Kidney (tissue), 22 donors: ENCODE data around the gene IL11. TPM values are rescaled to one million over a fixed set of nuclear protein-coding genes. Genes with fewer than 3 reads are reported as not detected.

Experiments
- DNase-seq, 5 donors: peaks; one replicate each; pipeline ENCODE4 v3.0.0-alpha.2; 2013 to 2020
- FAIRE-seq: peaks from 2 replicates; lab custom pipeline; 2012; peaks lifted over from hg19 to GRCh38; lab: Jason Lieb, UNC
- H3K27ac ChIP-seq, 2 donors: one replicate each; pipeline ENCODE4 v1.7.0; 2013; ENCODE audit warnings: low read depth in 2 of 2, low read length in 2 of 2, inconsistent platforms in 1 of 2
- H3K27me3 ChIP-seq: one replicate; pipeline ENCODE4 v1.7.1; 2013; ENCODE audit warnings: low read length, inconsistent platforms; ENCODE audit not compliant: control insufficient read depth, insufficient read depth
- H3K36me3 ChIP-seq, 3 donors: one replicate each; pipeline versions ENCODE4 v1.7.0 to v1.7.1; 2013; ENCODE audit warnings: low read length in 3 of 3, control low read depth in 1 of 3, inconsistent platforms in 1 of 3; ENCODE audit not compliant: insufficient read depth in 3 of 3, control insufficient read depth in 2 of 3
- H3K4me1 ChIP-seq, 3 donors: one replicate each; pipeline versions ENCODE4 v1.7.0 to v1.7.1; 2013; ENCODE audit warnings: low read length in 3 of 3, inconsistent platforms in 1 of 3, low read depth in 1 of 3; ENCODE audit not compliant: control insufficient read depth in 2 of 3, insufficient read depth in 2 of 3
- H3K4me3 ChIP-seq, 3 donors: one replicate each; pipeline versions ENCODE4 v1.7.0 to v1.8.1; 2013; ENCODE audit warnings: low read length in 3 of 3, control low read depth in 1 of 3, inconsistent platforms in 1 of 3
- H3K9ac ChIP-seq, 3 donors: one replicate each; pipeline versions ENCODE4 v1.7.0 to v1.7.1; 2013; ENCODE audit warnings: low read length in 3 of 3, control low read depth in 1 of 3, inconsistent platforms in 1 of 3
- H3K9me3 ChIP-seq, 3 donors: one replicate each; pipeline versions ENCODE4 v1.7.0 to v1.7.1; 2013; ENCODE audit warnings: low read length in 3 of 3, control low read depth in 1 of 3, inconsistent platforms in 1 of 3; ENCODE audit not compliant: control insufficient read depth in 2 of 3, insufficient read depth in 1 of 3
- intact Hi-C: fragments of 100-400 bp; cut with DNase I; formaldehyde crosslinking; loops from one replicate; pipeline ENCODE4 v1.11.1; 2022
- long read RNA-seq, 10 donors: library from polyadenylated mRNA in 1 of 10; unstranded in 1 of 10; transcript quantifications; one replicate each; pipeline ENCODE4 v2.0.0 and lab custom pipeline, GENCODE V29; 2021 to 2026
- polyA plus RNA-seq: library from polyadenylated mRNA; stranded (reverse); fragments of 350-450 nt; fragmentation: Illumina TruSeq; extraction: RNeasy Lipid Tissue Mini Kit (QIAGEN cat#74804); gene quantifications from one replicate; pipeline ENCODE4 v1.2.3, GENCODE V29; 2014; ENCODE audit warnings: low read depth, low replicate concordance; ENCODE audit not compliant: insufficient read depth
- total RNA-seq: library from RNA; stranded (reverse); fragmentation: NEBNext Ultra II Directional; extraction: Animal tissue kit (Norgen Biotek cat#: 25700); gene quantifications from one replicate; pipeline ENCODE4 v1.2.1, GENCODE V29; 2021
- TF ChIP-seq, protein P1 (sequence below): IDR thresholded peaks from 3 replicates; pipeline ENCODE4 v1.5.1; 2012; ENCODE audit warnings: mild to moderate bottlenecking, moderate library complexity, borderline replicate concordance; ENCODE audit not compliant: insufficient read depth; ENCODE audit errors: extremely low read depth
- donor health status: control.
- donor health status: control.
- donor health status: control.
- donor health status: control.
- donor health status: control.
- donor health status: DM: yes; HTN: yes; CAD: no.
- donor health status: Normal renal cell carcinoma (clear cell type).

Gene IL11
- total RNA-seq (0.47 TPM), polyA plus RNA-seq (0.37 TPM)
- long read RNA-seq, donor 1: 0 reads
- long read RNA-seq, donor 2: 0 reads
- long read RNA-seq, donor 3: 0 reads
- long read RNA-seq, donor 4: 0 reads
- long read RNA-seq, donor 5: 0 reads
- long read RNA-seq, donor 6: 0 reads
- long read RNA-seq, donor 7: 0 reads
- long read RNA-seq, donor 8, partial matches to known transcripts: 1,880 of 2,745 reads
- long read RNA-seq, donor 8, other reads (novel, unspliced or antisense): 865 of 2,745 reads
- long read RNA-seq, donor 9: 0 reads
- long read RNA-seq, donor 10: 0 reads

DNA sequence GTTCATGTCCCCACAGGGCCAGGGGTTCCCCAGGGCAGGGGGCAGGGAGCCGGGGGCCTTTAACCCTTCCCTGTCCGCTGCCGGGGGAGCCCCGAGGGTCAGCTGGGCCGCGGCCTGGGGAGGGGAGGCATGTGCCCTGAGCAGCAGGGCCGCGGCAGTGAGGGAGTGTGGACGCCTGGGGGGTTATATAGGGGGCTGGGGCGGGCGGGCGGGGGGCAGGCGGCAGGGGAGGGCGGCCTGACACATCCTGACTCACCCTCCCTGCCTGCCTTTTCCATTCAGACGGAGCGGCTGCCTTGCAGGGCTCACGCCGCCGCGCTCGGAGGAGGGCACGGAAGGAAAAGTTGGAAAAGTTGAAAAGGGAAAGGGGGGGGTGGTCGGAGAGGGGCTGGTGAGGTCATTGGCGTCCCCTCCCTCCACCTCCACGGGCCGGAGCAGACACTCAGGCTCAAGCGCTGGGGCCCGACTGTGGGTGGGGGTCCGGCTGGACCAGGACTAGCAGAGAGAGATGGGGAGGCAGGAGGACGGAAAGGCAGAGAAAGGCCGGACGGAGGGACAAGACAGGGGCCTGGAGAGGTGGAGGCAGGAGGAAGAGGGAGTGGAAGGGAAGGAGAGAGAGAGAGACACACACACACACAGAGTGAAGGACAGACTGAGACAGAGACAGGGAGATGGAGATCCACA is at the start of gene IL11:
TSS of gene IL11 (minus strand) at position 159 of the 684 bp plus-strand sequence. CDS start at position 6, 153 bp downstream.
- H3K9me3 ChIP-seq: no peaks in the 10 kb centered on the region
- peaks cover 0 to 2% (median 0%) of the 10 kb centered on the region in 3 donors for H3K4me1 ChIP-seq
- DNase-seq (peak in 1 of 5 donors; percentile 78), FAIRE-seq (no peak)
- intact Hi-C loops: no loop called here
- H3K9ac ChIP-seq: no peak within 1 kb of the TSS
- H3K4me3 ChIP-seq: no peak within 1 kb of the TSS
- TF ChIP-seq, protein P1, sequence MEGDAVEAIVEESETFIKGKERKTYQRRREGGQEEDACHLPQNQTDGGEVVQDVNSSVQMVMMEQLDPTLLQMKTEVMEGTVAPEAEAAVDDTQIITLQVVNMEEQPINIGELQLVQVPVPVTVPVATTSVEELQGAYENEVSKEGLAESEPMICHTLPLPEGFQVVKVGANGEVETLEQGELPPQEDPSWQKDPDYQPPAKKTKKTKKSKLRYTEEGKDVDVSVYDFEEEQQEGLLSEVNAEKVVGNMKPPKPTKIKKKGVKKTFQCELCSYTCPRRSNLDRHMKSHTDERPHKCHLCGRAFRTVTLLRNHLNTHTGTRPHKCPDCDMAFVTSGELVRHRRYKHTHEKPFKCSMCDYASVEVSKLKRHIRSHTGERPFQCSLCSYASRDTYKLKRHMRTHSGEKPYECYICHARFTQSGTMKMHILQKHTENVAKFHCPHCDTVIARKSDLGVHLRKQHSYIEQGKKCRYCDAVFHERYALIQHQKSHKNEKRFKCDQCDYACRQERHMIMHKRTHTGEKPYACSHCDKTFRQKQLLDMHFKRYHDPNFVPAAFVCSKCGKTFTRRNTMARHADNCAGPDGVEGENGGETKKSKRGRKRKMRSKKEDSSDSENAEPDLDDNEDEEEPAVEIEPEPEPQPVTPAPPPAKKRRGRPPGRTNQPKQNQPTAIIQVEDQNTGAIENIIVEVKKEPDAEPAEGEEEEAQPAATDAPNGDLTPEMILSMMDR: no peak
- H3K27me3 ChIP-seq: peaks cover 9% of the 10 kb centered on the region
- no peak within 1 kb of the TSS for H3K27ac ChIP-seq
- no peaks in the 10 kb centered on the region for H3K36me3 ChIP-seq

DNA sequence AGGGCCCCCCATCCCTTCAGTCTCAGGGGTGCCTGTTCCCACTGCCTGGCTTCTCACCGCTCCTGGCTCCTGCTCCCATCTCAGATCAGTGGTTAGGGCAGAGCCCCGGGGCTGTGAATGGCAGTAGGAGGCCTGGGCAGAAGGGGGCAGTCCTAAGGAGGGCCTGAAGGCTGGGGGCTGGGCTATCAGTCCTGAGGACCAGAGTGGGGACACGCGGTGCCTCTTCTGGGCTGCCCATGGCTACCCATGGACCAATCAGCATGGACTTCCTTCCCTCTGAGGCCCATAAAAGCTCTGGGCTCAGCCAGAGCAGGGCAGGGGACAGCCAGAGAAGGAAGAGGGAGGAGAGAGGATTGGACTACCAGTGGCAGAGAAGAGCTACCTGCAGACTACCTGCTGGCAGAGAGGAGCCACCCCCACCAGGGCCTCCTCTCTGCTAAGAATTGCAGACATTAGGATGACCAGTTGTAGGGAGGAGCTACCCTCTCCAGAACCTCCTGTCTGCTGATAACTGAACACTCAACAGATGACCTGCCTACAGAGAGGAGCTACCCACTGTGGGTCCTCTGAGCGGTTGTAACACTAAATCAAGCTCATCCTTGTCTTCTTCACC is 49.5 kb upstream of the IL11 start:
- FAIRE-seq: no peak
- no peak overlapping the region for H3K27ac ChIP-seq
- DNase-seq: no peak
- H3K9ac ChIP-seq: no peak overlapping the region
- intact Hi-C loops: loop anchor here (10.0 kb wide), 1 partner anchor 265 kb away; the partner anchor contains the start of gene TNNI3
- H3K9me3 ChIP-seq: no peaks in the 10 kb centered on the region
- no peaks in the 10 kb centered on the region for H3K27me3 ChIP-seq
- no peaks in the 10 kb centered on the region for H3K4me1 ChIP-seq
- H3K4me3 ChIP-seq: no peak overlapping the region
- TF ChIP-seq, protein P1: no peak
- H3K36me3 ChIP-seq: no peaks in the 10 kb centered on the region

DNA sequence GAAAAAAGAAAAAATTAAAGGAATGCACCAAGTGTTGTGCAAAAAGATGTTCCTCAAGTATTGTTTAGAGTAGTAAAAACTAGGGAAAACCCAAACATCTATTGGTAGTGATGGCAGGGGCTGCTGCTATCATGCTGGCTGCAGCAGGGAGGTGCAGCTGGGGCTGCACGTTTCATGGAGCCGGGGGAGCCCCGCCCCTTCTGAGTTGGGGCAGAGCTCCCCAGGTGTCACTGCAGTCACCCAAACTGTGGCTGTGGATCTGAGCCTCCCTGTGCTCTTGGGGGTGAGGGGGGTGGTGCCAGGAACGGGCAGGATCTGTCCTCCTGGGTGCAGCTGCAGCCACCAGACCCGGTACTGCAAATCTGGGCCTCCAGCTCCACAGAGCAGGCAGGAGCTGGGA is 48.8 kb upstream of the IL11 start:
- no peak for FAIRE-seq
- Histone ChIP-seq H3K27me3 (no peaks in the 10 kb centered on the region), H3K9me3 (no peaks in the 10 kb centered on the region), H3K36me3 (no peaks in the 10 kb centered on the region), H3K4me3 (no peak overlapping the region), H3K4me1 (no peaks in the 10 kb centered on the region), H3K9ac (no peak overlapping the region), H3K27ac (no peak overlapping the region)
- intact Hi-C loops: no loop called here
- no peak for DNase-seq
- TF ChIP-seq, protein P1: no peak
